ENCODE data around the gene KRTDAP.

KRTDAP gene

GRCh38 chr19:35438527-35438926 lies 51.7 kb downstream of the KRTDAP start:
- Histone ChIP-seq H3K9me3 (ENCODE audit: insufficient read depth, low read depth, low read length) (no peaks in the 10 kb centered on the region), H3K36me3 (ENCODE audit: control insufficient read depth in 1 of 2, insufficient read depth in 2 of 2, low read length in 2 of 2) (no peaks in the 10 kb centered on the region), H2BK12ac (ENCODE audit: low read length) (no peak overlapping the region), H3K18ac (ENCODE audit: low read length) (no peak overlapping the region), H3K14ac (ENCODE audit: low read length) (no peak overlapping the region), H3K23ac (ENCODE audit: low read length) (no peak overlapping the region), H3K79me2 (ENCODE audit: control insufficient read depth, insufficient read depth, low read length, poor library complexity) (no peaks in the 10 kb centered on the region), H3K9ac (ENCODE audit: low read length) (no peak overlapping the region), H2BK120ac (ENCODE audit: insufficient read depth, low read length, poor library complexity) (no peak overlapping the region), H4K12ac (ENCODE audit: low read depth, low read length) (no peak overlapping the region), H4K91ac (ENCODE audit: low read depth, low read length) (no peak overlapping the region), H3K4ac (ENCODE audit: low read depth, low read length) (no peak overlapping the region), H2AFZ (ENCODE audit: insufficient read depth, low read length, poor library complexity) (no peak overlapping the region), H3K4me3 (ENCODE audit: low read depth, low read length) (no peak overlapping the region), H4K8ac (ENCODE audit: low read depth, low read length) (no peak overlapping the region), H3K4me2 (ENCODE audit: low read length) (no peak overlapping the region), H3K27ac (ENCODE audit: low read depth, low read length) (no peak overlapping the region), H2AK5ac (ENCODE audit: low read length) (no peak overlapping the region), H3K79me1 (ENCODE audit: low read length) (no peaks in the 10 kb centered on the region), H3K27me3 (ENCODE audit: insufficient read depth, low read length) (no peaks in the 10 kb centered on the region), H3K4me1 (ENCODE audit: control insufficient read depth in 1 of 2, insufficient read depth in 2 of 2, low read length in 2 of 2) (peaks cover 0 to 2% of the 10 kb centered on the region in 2 experiments), H2BK5ac (ENCODE audit: low read depth, low read length, poor library complexity) (no peak overlapping the region)
- WGBS (ENCODE audit: extremely low coverage, insufficient coverage, insufficient read length): no CpG with 5 or more reads among the region's 5 CpGs
- DNase-seq: no peak

- Histone ChIP-seq H2BK120ac (ENCODE audit: insufficient read depth, low read length, poor library complexity) (no peak overlapping the region), H2AK5ac (ENCODE audit: low read length) (no peak overlapping the region), H3K27me3 (ENCODE audit: insufficient read depth, low read length) (no peaks in the 10 kb centered on the region), H3K4ac (ENCODE audit: low read depth, low read length) (no peak overlapping the region), H3K79me2 (ENCODE audit: control insufficient read depth, insufficient read depth, low read length, poor library complexity) (no peaks in the 10 kb centered on the region), H3K27ac (ENCODE audit: low read depth, low read length) (no peak overlapping the region), H3K36me3 (ENCODE audit: control insufficient read depth in 1 of 2, insufficient read depth in 2 of 2, low read length in 2 of 2) (no peaks in the 10 kb centered on the region), H4K8ac (ENCODE audit: low read depth, low read length) (no peak overlapping the region), H3K4me1 (ENCODE audit: control insufficient read depth in 1 of 2, insufficient read depth in 2 of 2, low read length in 2 of 2) (peaks cover 0 to 2% of the 10 kb centered on the region in 2 experiments), H4K12ac (ENCODE audit: low read depth, low read length) (no peak overlapping the region), H4K91ac (ENCODE audit: low read depth, low read length) (no peak overlapping the region), H3K9ac (ENCODE audit: low read length) (no peak overlapping the region), H2AFZ (ENCODE audit: insufficient read depth, low read length, poor library complexity) (no peak overlapping the region), H3K18ac (ENCODE audit: low read length) (no peak overlapping the region), H3K79me1 (ENCODE audit: low read length) (no peaks in the 10 kb centered on the region), H3K9me3 (ENCODE audit: insufficient read depth, low read depth, low read length) (no peaks in the 10 kb centered on the region), H2BK12ac (ENCODE audit: low read length) (no peak overlapping the region), H2BK5ac (ENCODE audit: low read depth, low read length, poor library complexity) (no peak overlapping the region), H3K4me3 (ENCODE audit: low read depth, low read length) (no peak overlapping the region), H3K23ac (ENCODE audit: low read length) (no peak overlapping the region), H3K14ac (ENCODE audit: low read length) (no peak overlapping the region), H3K4me2 (ENCODE audit: low read length) (no peak overlapping the region)
- no CpG with 5 or more reads among the region's 5 CpGs for WGBS (ENCODE audit: extremely low coverage, insufficient coverage, insufficient read length)
- peak in 1 of 2 donors; percentile 19 for DNase-seq
Observed at GRCh38 chr19:35438096-35438495, 52.2 kb downstream of the KRTDAP start.

GRCh38 chr19:35437406-35437951 lies 52.8 kb downstream of the KRTDAP start:
- no peak overlapping the region for H3K4me3 ChIP-seq (ENCODE audit: low read depth, low read length)
- H3K36me3 ChIP-seq (ENCODE audit: control insufficient read depth in 1 of 2, insufficient read depth in 2 of 2, low read length in 2 of 2): no peaks in the 10 kb centered on the region
- peaks cover 0 to 2% of the 10 kb centered on the region in 2 experiments for H3K4me1 ChIP-seq (ENCODE audit: control insufficient read depth in 1 of 2, insufficient read depth in 2 of 2, low read length in 2 of 2)
- no peak overlapping the region for H3K4ac ChIP-seq (ENCODE audit: low read depth, low read length)
- no peak overlapping the region for H4K91ac ChIP-seq (ENCODE audit: low read depth, low read length)
- DNase-seq: no peak
- H4K12ac ChIP-seq (ENCODE audit: low read depth, low read length): no peak overlapping the region
- H2BK5ac ChIP-seq (ENCODE audit: low read depth, low read length, poor library complexity): no peak overlapping the region
- H3K9me3 ChIP-seq (ENCODE audit: insufficient read depth, low read depth, low read length): no peaks in the 10 kb centered on the region
- no peak overlapping the region for H2BK120ac ChIP-seq (ENCODE audit: insufficient read depth, low read length, poor library complexity)
- H3K14ac ChIP-seq (ENCODE audit: low read length): no peak overlapping the region
- no peak overlapping the region for H3K27ac ChIP-seq (ENCODE audit: low read depth, low read length)
- H2BK12ac ChIP-seq (ENCODE audit: low read length): no peak overlapping the region
- H2AK5ac ChIP-seq (ENCODE audit: low read length): no peak overlapping the region
- H3K4me2 ChIP-seq (ENCODE audit: low read length): no peak overlapping the region
- no peaks in the 10 kb centered on the region for H3K79me2 ChIP-seq (ENCODE audit: control insufficient read depth, insufficient read depth, low read length, poor library complexity)
- no peak overlapping the region for H3K9ac ChIP-seq (ENCODE audit: low read length)
- WGBS (ENCODE audit: extremely low coverage, insufficient coverage, insufficient read length): no CpG with 5 or more reads among the region's 15 CpGs
- no peak overlapping the region for H2AFZ ChIP-seq (ENCODE audit: insufficient read depth, low read length, poor library complexity)
- no peak overlapping the region for H4K8ac ChIP-seq (ENCODE audit: low read depth, low read length)
- no peak overlapping the region for H3K23ac ChIP-seq (ENCODE audit: low read length)
- no peaks in the 10 kb centered on the region for H3K79me1 ChIP-seq (ENCODE audit: low read length)
- H3K18ac ChIP-seq (ENCODE audit: low read length): no peak overlapping the region
- no peaks in the 10 kb centered on the region for H3K27me3 ChIP-seq (ENCODE audit: insufficient read depth, low read length)

All from trophoblast cell (in vitro differentiated cells and primary cell).